ENCODE data around the gene ADAMTS15. TPM values are rescaled to one million over a fixed set of nuclear protein-coding genes. Genes with fewer than 3 reads are reported as not detected.

ADAMTS15 gene
- total and polyA plus RNA-seq, 10 of the 15 experiments (the other 5 are each of a cell fraction or from before 2014, with no cell fraction given), result not detected

GRCh38 chr11:130431331-130431773 lies 17.1 kb upstream of the ADAMTS15 start:
- Histone ChIP-seq H3K4me3 (no peak overlapping the region), H3K9ac (ENCODE audit: control insufficient read depth, insufficient read depth, low read length) (no peak overlapping the region), H3K79me2 (ENCODE audit: control insufficient read depth, insufficient read depth, low read length) (no peaks in the 10 kb centered on the region), H3K4me2 (ENCODE audit: control insufficient read depth, insufficient read depth) (no peak overlapping the region), H3K27me3 (replicated peaks in 1 of 2; ENCODE audit: control insufficient read depth in 2 of 2, insufficient read depth in 2 of 2, low read length in 1 of 2) (peaks cover 11 to 14% of the 10 kb centered on the region in 2 experiments), H2AFZ (ENCODE audit: control insufficient read depth, low read depth, low read length) (no peak overlapping the region), H3K36me3 (ENCODE audit: control insufficient read depth in 2 of 2, insufficient read depth in 2 of 2, low read length in 1 of 2) (no peaks in the 10 kb centered on the region), H3K9me3 (replicated peaks; ENCODE audit: control insufficient read depth, insufficient read depth, low read length) (no peaks in the 10 kb centered on the region), H4K20me1 (ENCODE audit: control insufficient read depth, insufficient read depth) (no peaks in the 10 kb centered on the region), H3K27ac (ENCODE audit: control insufficient read depth, insufficient read depth) (no peak overlapping the region), H3K4me1 (ENCODE audit: control insufficient read depth, insufficient read depth, low read length) (no peaks in the 10 kb centered on the region)
- intact Hi-C loops (cut with micrococcal nuclease; ENCODE audit: unreplicated experiment) (loop anchor here (1.0 to 10.0 kb wide), 2 partner anchors 218 to 253 kb away; no protein-coding TSS in a partner anchor), in situ Hi-C loops (cut with MboI) (loop anchor here (10.0 kb wide), 1 partner anchor 433 kb away; no protein-coding TSS in a partner anchor)
- no TSS peak for BruUV-seq (replicated peaks)
- TF ChIP-seq DPF2 (IDR thresholded peaks at IDR 0.05) (no peak), ZNF622 (IDR thresholded peaks at IDR 0.05) (no peak), YY1 (IDR thresholded peaks at IDR 0.05; ENCODE audit: low read depth, low read length) (0 out of 2 replicates have a peak, but pooled peaks have one; percentile 28), POLR2AphosphoS2 (IDR thresholded peaks at IDR 0.05; ENCODE audit: low read depth, low read length) (no peak), POLR2A (IDR thresholded peaks at IDR 0.05; ENCODE audit: low read depth, low read length) (no peak), MTA3 (IDR thresholded peaks at IDR 0.05; ENCODE audit: borderline replicate concordance, low read length) (no peak), CREM (IDR thresholded peaks at IDR 0.05; ENCODE audit: low read depth) (no peak), CBX5 (IDR thresholded peaks at IDR 0.05; ENCODE audit: low read depth) (no peak), SMAD5 (IDR thresholded peaks at IDR 0.05; ENCODE audit: low read depth) (no peak), PBX3 (IDR thresholded peaks at IDR 0.05; ENCODE audit: insufficient replicate concordance, low read depth, low read length) (no peak), MEF2A (IDR thresholded peaks at IDR 0.05; ENCODE audit: insufficient read depth, low read depth, low read length) (no peak), ZZZ3 (IDR thresholded peaks at IDR 0.05; ENCODE audit: control insufficient read depth, insufficient read length, low read depth) (no peak), NFYB (IDR thresholded peaks at IDR 0.05; ENCODE audit: insufficient read depth, low read depth, low read length) (no peak), SMC3 (IDR thresholded peaks at IDR 0.05; ENCODE audit: borderline replicate concordance, low read length) (peak; percentile 76), MYB (IDR thresholded peaks at IDR 0.05; ENCODE audit: borderline replicate concordance, low read depth, low read length) (no peak), ZBTB33 (IDR thresholded peaks at IDR 0.05) (no peak), CTCF (IDR thresholded peaks at IDR 0.05 in 2 of 3, conservative IDR thresholded peaks at IDR 0.05 in 1 of 3; ENCODE audit: control insufficient read depth in 2 of 3, extremely low read depth in 1 of 3, insufficient read depth in 1 of 3, low read depth in 3 of 3, low read length in 3 of 3) (peak; percentile 62 to 76 (median 65)), RAD21 (IDR thresholded peaks at IDR 0.05; ENCODE audit: insufficient read depth, low read depth, low read length) (peak; percentile 81)
- POLR2A ChIA-PET, result no interaction called here
- RAD21 ChIA-PET (ENCODE audit: unreplicated experiment), result interaction anchor here (0.6 to 7.3 kb wide), 7 partner anchors 219 to 465 kb away, joined by 3 to 132 read pairs (median 5); no protein-coding TSS in a partner anchor
- ATAC-seq, result peak; percentile 83
- no peak for DNase-seq (ENCODE audit: low read depth, low spot score)
- peak; percentile 71 for FAIRE-seq
- SMC1A ChIA-PET (ENCODE audit: uncharacterized antibody, unreplicated experiment), result interaction anchor here (0.7 to 9.8 kb wide), 6 partner anchors 10 to 464 kb away, joined by 3 to 177 read pairs (median 8); no protein-coding TSS in a partner anchor
- 27% methylated on average over 9 of the region's 10 CpGs for WGBS (ENCODE audit: insufficient coverage, insufficient replicate concordance, low lambda C conversion rate, missing lambda C conversion rate)
- CTCF ChIA-PET, result interaction anchor here (0.5 to 8.2 kb wide), 21 partner anchors 10 to 770 kb away, joined by 3 to 295 read pairs (median 4); partner anchors contain the start of gene SNX19
